Mucosa of gallbladder (tissue), 1 donor: Measurements from ENCODE around the gene ATP7A. TPM values are rescaled to one million over a fixed set of nuclear protein-coding genes. Genes with fewer than 3 reads are reported as not detected.

ENCODE experiments used
- DNase-seq: peaks from one replicate; pipeline ENCODE4 v3.0.0-alpha.2; 2020; ENCODE audit warnings: low spot score
- total RNA-seq: library from RNA; stranded (reverse); gene quantifications from one replicate; pipeline ENCODE4 v1.2.1, GENCODE V29; 2021
- donor health status: DM: no; HTN: no; CAD: no.

Gene ATP7A
- total RNA-seq, 1 donor from 2014 or later, result 9.6 TPM

GRCh38 chrX:77945910-77946545 lies 35.5 kb downstream of the ATP7A start:
- no peak for DNase-seq

- no peak for DNase-seq
Measured at GRCh38 chrX:77946571-77946970, 36.1 kb downstream of the ATP7A start.

- DNase-seq, result no peak
Measured at GRCh38 chrX:77949840-77950239, 39.3 kb downstream of the ATP7A start.

- DNase-seq, result no peak
Measured at GRCh38 chrX:77952173-77952572, 41.7 kb downstream of the ATP7A start.

- no peak for DNase-seq
Measured at GRCh38 chrX:77953302-77953701, 42.8 kb downstream of the ATP7A start.

GRCh38 chrX:77953708-77954107 lies 43.2 kb downstream of the ATP7A start:
- no peak for DNase-seq

GRCh38 chrX:77960567-77960966 lies 50.1 kb downstream of the ATP7A start:
- no peak for DNase-seq

GRCh38 chrX:77961063-77961462 lies 50.6 kb downstream of the ATP7A start:
- no peak for DNase-seq

- DNase-seq, result no peak
Measured at GRCh38 chrX:77962068-77962902, 51.8 kb downstream of the ATP7A start.

GRCh38 chrX:77966361-77966760 lies 55.9 kb downstream of the ATP7A start:
- no peak for DNase-seq

GRCh38 chrX:77967631-77968030 lies 57.1 kb downstream of the ATP7A start:
- no peak for DNase-seq

- no peak for DNase-seq
Measured at GRCh38 chrX:77969538-77969937, 59.0 kb downstream of the ATP7A start, which contains the start of gene PGAM4. TSS of gene PGAM4 (minus strand) at chrX:77969638. CDS start at chrX:77969638, 0 bp downstream.

- DNase-seq, result no peak
Measured at GRCh38 chrX:77975755-77976154, 65.3 kb downstream of the ATP7A start.

- DNase-seq, result no peak
Measured at GRCh38 chrX:77977095-77977494, 66.6 kb downstream of the ATP7A start.

- no peak for DNase-seq
Measured at GRCh38 chrX:77977518-77977917, 67.0 kb downstream of the ATP7A start.

GRCh38 chrX:77979870-77980269 lies 69.4 kb downstream of the ATP7A start:
- no peak for DNase-seq

- no peak for DNase-seq
Measured at GRCh38 chrX:78011846-78012245, 101.4 kb downstream of the ATP7A start.

GRCh38 chrX:78019586-78020483 lies 109.3 kb downstream of the ATP7A start:
- no peak for DNase-seq

GRCh38 chrX:78024349-78025059 lies 114.0 kb downstream of the ATP7A start:
- no peak for DNase-seq

- DNase-seq, result no peak
Measured at GRCh38 chrX:78027798-78028197, 117.3 kb downstream of the ATP7A start.

GRCh38 chrX:78029663-78030062 lies 119.2 kb downstream of the ATP7A start:
- DNase-seq, result no peak

- no peak for DNase-seq
Measured at GRCh38 chrX:78035061-78035460, 124.6 kb downstream of the ATP7A start.
